Measurements from ENCODE around the gene ANTXRL.

Gene ANTXRL

GRCh38 chr10:46305986-46306385, 19.2 kb downstream of the ANTXRL start:
- no peak for DNase-seq (ENCODE audit: low spot score)
- TF ChIP-seq CTCF (IDR thresholded peaks at IDR 0.05; ENCODE audit: extremely low read depth, missing control alignments): no peak

GRCh38 chr10:46306516-46307184, 19.9 kb downstream of the ANTXRL start:
- no peak for DNase-seq (ENCODE audit: low spot score)
- TF ChIP-seq CTCF (IDR thresholded peaks at IDR 0.05; ENCODE audit: extremely low read depth, missing control alignments): no peak

- no peak for TF ChIP-seq CTCF (IDR thresholded peaks at IDR 0.05; ENCODE audit: extremely low read depth, missing control alignments)
- no peak for DNase-seq (ENCODE audit: low spot score)
These were observed 20.7 kb downstream of the ANTXRL start for GRCh38 chr10:46307281-46308112.

- no peak for TF ChIP-seq CTCF (IDR thresholded peaks at IDR 0.05; ENCODE audit: extremely low read depth, missing control alignments)
- no peak for DNase-seq (ENCODE audit: low spot score)
These were observed 21.3 kb downstream of the ANTXRL start for GRCh38 chr10:46308113-46308415.

- TF ChIP-seq CTCF (IDR thresholded peaks at IDR 0.05; ENCODE audit: extremely low read depth, missing control alignments): no peak
- no peak for DNase-seq (ENCODE audit: low spot score)
These were observed 22.1 kb downstream of the ANTXRL start for GRCh38 chr10:46308666-46309450.

GRCh38 chr10:46309511-46310142, 22.8 kb downstream of the ANTXRL start:
- no peak for DNase-seq (ENCODE audit: low spot score)
- no peak for TF ChIP-seq CTCF (IDR thresholded peaks at IDR 0.05; ENCODE audit: extremely low read depth, missing control alignments)
